Stimulated activated CD8-positive, alpha-beta memory T cell treated with anti-CD3 and anti-CD28 coated beads, Interleukin-4, amount 100 ng/mL, for 48 hours (primary cell): ENCODE results near the gene CHST10.

Source experiments
- DNase-seq: peaks from one replicate; pipeline ENCODE4 v3.0.0-alpha.2; 2020

CHST10 gene

DNA sequence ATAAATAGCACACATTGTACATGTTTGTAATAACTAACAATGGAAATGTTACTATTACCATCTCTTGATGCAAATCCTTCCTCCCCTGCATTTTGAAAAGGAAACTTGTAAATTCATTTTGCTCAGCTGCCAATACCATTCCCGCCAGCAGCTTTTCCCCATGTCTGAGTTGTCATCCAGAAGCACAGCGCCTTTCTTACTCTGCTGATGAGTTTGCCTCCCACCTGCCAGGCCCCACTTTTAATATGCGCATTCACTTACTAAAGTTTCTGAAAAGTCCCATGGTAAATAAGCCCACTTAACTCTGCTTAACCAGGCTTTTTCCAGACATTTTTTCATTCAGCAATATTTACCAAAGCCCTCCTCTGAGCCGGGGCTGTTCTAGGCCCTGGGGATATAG is 3.9 kb downstream of the CHST10 start:
- no peak for DNase-seq

DNA sequence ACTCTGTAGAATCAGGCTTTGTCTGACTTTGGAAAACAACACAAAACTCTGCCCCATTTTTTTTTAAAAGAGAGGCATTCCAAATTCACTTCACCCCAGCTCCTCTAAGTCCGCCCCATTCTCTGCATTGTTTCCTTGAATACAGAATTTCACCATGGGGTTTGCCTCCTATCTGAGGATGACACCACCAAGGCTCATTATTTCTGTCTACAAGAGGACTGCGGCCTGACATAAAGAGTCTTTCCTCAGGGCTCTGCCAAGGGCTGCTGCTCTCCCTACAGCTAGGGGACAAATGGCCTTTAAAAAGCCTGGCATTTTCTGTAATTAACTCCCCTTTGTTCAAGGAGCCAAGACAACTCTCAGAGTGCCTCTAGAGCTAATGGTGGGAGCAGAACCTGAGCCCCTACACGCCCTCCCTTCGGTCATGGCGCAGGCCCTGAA is 4.6 kb downstream of the CHST10 start:
- no peak for DNase-seq

- DNase-seq: no peak
Observed at GRCh38 chr2:100412466-100412865, 5.0 kb downstream of the CHST10 start.

DNA sequence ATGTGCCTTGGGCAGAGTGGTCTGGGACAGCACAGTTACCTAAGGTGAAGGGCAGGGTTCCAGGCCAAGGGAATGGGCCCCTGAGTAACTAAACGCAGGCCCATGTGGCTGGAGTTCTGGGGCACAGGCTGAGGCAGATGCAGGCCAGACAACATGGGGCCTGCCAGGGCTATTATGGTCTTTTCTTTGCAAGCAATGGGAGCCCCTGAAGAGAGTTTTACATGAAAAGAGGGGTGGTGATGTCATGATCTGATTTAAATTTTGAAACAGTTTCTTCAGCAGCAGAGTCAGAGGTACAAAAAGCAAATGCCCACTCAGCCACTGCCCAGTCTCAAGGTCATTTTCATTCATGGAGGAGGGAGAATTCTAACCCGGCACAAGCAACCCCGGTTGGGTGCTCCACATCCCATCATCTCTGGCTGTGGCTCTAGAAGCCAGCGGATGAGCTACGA is 5.6 kb downstream of the CHST10 start:
- DNase-seq: no peak

- DNase-seq: no peak
Observed at GRCh38 chr2:100409975-100410647, 7.4 kb downstream of the CHST10 start.

- DNase-seq: no peak
Observed at GRCh38 chr2:100409461-100409860, 8.0 kb downstream of the CHST10 start.

GRCh38 chr2:100408941-100409340 is 8.5 kb downstream of the CHST10 start:
- no peak for DNase-seq

GRCh38 chr2:100408104-100408503 is 9.4 kb downstream of the CHST10 start:
- no peak for DNase-seq

DNA sequence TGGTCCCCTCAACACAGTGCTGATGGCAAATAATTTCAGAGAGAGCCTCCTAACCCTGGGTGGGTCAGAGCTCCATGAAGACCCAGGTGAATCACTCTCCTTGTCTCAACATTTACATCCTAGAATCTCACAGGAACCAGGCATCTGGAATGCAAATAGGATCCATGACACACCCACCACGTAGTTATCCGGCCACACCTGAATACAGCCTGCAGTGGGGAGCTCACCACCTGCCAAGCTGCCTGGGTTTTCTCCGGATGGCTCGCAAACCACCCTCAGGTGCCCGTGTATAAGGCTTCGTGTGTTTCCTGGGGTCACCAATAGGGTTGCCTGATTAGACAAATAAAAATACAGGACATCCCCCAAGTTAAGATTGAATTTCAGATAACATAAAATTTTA is 9.9 kb downstream of the CHST10 start:
- no peak for DNase-seq

- DNase-seq: no peak
Observed at GRCh38 chr2:100407073-100407472, 10.4 kb downstream of the CHST10 start.

GRCh38 chr2:100406120-100406508 is 11.4 kb downstream of the CHST10 start:
- DNase-seq: no peak

GRCh38 chr2:100405403-100406119 is 11.9 kb downstream of the CHST10 start:
- DNase-seq: no peak

- no peak for DNase-seq
Observed at GRCh38 chr2:100404411-100404810, 13.1 kb downstream of the CHST10 start.

DNA sequence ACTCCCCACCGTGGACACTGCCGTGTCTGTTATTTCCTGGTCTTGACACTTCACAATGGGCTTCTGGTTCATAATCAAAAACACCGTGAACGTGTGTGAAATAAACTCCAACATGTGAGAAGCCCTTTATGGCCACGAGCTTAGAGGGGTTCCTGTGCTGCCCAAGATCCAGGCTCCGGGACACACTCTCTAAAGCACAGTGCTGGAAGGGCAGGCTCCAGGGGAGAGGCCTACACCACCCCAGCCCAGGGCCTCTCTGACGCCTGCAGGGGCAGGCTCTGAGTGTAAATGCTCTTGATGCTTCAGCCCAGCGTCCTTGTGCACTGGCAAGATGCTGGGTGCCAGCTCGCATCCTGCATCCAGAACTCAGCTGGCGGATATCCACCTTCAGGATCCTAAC is 13.7 kb downstream of the CHST10 start:
- no peak for DNase-seq

DNA sequence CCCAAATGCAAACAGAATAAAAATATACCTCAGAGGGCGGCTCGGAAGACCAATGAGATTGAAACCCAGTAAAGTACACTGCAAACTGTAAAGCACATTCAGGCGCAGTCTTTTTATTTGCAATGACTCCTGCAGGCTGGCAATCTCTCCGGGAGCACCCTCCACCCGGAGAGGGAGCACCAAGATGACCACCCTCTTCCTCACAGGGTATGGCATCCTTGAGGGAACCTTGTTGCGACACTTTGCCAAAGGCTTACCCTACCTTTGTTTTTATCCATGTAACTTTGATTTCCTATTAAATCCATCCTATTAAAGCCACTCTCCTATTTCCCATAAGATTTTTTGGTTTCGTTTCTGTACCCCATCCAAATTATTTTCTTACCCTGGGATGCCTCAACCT is 16.2 kb downstream of the CHST10 start:
- DNase-seq: no peak

DNA sequence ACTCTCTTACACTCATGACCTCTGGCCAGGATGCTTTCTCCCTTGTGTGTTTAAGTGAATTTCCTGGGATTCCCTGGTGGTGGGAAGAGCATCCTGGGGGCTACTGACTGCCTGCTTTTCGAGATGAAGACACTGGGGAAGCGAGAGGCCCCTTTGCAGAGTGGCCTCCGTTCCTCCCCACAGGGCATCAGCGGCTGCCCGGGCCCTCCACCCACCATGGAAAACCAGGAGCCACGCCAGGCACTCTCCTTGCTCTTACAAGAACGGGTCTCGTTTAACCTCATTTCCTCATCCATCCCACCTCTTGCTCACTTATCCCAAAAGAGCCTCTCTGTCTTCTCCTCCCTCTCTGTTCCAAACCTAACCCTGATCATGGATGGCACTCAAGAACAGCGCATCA is 17.8 kb downstream of the CHST10 start:
- DNase-seq: no peak

DNA sequence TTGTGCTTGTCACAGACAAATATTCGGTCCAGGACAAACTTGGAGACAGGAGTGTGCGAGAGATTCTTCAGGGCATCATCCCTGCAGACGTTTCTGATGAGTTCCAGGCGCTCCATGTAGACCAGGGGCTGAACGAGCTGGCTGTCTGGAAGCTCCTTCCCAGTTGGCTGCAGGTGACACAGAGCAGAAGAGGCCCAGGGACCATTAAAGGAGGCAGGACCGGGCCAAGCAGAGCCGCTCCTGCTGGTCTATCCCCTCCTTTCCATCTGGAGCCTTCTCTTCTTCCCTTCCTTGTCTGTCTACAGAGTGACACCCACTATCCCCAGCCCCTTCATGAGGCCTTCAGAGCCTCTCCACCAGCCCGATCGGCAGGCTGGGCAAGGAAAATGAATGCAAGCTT is 19.5 kb downstream of the CHST10 start:
- DNase-seq: no peak

DNA sequence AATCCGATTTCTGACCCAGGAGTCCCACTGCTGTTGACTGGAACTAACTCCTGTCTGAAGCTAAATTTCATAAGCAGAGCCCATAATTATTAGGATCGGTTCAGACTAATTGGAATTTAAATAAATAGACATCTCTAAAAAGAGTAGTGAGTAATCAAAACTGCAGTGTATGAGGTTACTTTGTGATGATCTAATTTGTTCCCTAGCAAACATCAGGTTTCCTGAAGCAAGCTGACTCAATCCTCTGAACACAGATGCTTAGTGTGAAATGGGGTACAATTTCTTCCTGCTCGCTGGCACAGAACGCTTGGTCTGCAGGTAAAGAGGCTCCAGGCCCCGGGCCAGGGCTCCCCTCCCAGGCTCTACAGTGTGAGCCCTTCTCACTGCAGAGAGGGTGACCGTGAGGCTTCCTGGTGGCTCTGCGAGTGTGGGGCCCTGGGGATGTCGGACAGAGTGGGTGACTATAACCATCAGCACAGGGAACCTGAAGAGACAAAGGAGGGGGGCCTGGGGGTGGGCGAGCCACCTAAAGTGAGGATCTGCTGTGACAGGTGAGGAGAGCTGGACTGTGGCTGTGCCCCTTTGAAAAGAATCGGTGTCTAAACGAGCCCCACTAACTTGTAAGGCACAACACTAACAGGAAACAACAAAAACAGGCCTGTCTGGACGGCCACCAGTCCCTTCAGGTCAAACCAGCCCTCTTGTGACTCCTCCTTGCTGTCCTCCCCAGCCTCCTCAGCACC is 20.2 kb downstream of the CHST10 start:
- DNase-seq: no peak

DNA sequence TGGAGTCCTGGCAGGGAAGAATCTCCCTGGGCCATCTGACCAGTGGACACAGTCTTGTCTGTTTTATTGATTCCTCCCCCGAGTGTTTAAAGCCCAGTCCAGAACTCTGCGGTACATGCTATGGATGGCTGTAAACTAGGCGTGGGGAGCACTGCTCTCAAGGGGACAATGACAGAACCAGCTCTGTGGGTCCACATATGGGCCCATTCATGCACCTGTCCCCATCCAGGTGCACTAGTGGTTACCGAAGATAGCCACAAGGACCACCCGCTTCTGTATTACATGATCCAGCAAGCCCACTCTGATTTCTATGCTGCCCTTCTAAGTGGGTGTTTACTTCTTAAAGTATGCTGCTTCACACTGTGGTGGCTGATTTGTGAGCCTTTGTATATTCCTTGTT is 21.0 kb downstream of the CHST10 start:
- DNase-seq: no peak

DNA sequence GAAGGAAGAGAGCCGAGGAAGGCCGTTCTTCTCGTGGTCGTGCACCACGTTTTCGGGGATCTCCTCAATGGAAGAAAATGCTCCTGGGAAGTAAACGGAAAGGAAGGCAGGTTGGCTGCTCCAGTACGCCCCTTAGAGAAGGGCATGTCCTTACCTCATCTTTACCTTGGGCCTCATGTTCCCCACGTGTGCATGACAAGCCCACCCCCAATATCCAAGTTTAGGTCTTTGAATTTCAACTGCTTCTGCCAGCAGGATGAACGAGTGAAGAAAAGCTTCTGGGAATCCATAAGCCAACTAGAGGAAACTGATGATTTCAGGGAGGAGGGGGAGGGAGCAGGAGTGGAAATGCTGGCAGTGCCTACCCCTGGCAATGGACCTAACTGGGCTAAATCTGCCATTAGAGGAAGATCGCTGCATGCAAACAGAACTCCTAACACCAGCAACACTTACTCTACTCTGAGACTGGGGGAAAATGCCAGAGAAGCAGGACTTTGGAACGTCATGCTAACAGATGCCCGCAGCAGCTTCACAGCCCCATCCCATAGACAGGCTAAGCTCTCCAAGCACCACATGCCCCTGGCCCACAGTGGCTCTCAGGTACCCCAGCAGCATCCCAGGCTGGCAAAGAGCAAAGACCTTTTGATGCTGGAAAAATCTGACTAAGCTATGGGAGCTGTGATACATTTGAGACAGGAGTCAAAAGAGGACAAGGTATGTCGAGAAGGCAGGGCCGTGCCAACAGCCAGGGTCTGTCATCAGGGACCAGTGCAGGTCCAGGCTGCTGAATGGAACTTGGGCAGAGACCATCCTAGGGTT is 21.7 kb downstream of the CHST10 start:
- no peak for DNase-seq

GRCh38 chr2:100394111-100394641 is 23.3 kb downstream of the CHST10 start:
- no peak for DNase-seq

DNA sequence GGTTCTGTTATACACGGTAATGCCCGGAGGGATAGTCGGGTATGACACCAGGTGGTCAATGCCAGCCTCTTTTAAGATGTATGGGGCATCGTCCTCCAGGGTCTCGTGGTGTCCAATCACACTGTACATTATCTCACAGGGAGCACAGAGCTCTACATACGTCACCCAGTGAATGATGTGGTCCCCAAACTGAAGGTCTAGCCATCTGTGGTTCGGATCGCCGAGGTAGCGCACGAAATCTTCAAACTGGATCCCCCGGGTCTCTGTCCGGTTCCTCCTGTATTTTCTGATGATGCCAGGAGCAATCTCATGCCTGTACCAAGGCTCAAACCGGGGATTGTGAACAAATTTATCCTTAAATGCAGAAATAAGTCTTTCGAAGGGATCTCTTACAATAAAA is 24.1 kb downstream of the CHST10 start:
- no peak for DNase-seq

- no peak for DNase-seq
Observed at GRCh38 chr2:100392715-100393114, 24.8 kb downstream of the CHST10 start.
